GM12873 (cell line): Measurements from ENCODE around the gene LPIN3.

ENCODE experiments used
- TF ChIP-seq, protein P1 (sequence below): IDR thresholded peaks from 2 replicates; pipeline ENCODE4 v1.5.1; 2012; ENCODE audit warnings: low read depth, mild to moderate bottlenecking, moderate library complexity, low read length, control low read depth; ENCODE audit not compliant: insufficient read depth; ENCODE audit errors: missing control alignments

Gene LPIN3

GRCh38 chr20:41403604-41404003 lies 63.0 kb downstream of the LPIN3 start:
- TF ChIP-seq, protein P1, sequence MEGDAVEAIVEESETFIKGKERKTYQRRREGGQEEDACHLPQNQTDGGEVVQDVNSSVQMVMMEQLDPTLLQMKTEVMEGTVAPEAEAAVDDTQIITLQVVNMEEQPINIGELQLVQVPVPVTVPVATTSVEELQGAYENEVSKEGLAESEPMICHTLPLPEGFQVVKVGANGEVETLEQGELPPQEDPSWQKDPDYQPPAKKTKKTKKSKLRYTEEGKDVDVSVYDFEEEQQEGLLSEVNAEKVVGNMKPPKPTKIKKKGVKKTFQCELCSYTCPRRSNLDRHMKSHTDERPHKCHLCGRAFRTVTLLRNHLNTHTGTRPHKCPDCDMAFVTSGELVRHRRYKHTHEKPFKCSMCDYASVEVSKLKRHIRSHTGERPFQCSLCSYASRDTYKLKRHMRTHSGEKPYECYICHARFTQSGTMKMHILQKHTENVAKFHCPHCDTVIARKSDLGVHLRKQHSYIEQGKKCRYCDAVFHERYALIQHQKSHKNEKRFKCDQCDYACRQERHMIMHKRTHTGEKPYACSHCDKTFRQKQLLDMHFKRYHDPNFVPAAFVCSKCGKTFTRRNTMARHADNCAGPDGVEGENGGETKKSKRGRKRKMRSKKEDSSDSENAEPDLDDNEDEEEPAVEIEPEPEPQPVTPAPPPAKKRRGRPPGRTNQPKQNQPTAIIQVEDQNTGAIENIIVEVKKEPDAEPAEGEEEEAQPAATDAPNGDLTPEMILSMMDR: no peak

DNA sequence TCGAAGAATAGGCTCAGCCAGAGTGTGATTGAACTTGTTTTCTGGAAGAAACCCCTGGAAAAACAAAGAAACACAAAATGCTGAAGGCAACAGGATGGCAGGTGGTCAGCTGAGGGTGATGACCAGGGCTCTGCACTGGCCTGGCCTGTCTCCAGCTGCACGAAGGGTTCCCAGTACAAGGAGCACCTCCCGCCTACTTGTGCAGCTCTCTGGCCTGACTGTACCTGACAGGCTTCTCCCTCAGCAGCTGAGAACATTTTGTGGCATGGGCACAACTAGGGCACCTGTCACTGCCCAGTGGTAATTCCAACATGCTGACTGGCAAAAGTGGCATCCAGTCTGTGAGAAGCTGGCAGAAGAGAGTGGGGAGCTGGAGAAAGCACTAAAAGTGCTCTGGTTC lies 64.8 kb downstream of the LPIN3 start:
- TF ChIP-seq, protein P1: no peak

- TF ChIP-seq, protein P1: no peak
These were observed 65.7 kb downstream of the LPIN3 start for GRCh38 chr20:41406353-41406752.

- TF ChIP-seq, protein P1: no peak
These were observed 66.3 kb downstream of the LPIN3 start for GRCh38 chr20:41406896-41407444.

GRCh38 chr20:41407607-41408006 lies 67.0 kb downstream of the LPIN3 start:
- TF ChIP-seq, protein P1: no peak

GRCh38 chr20:41408156-41408794 lies 67.7 kb downstream of the LPIN3 start:
- TF ChIP-seq, protein P1: no peak

DNA sequence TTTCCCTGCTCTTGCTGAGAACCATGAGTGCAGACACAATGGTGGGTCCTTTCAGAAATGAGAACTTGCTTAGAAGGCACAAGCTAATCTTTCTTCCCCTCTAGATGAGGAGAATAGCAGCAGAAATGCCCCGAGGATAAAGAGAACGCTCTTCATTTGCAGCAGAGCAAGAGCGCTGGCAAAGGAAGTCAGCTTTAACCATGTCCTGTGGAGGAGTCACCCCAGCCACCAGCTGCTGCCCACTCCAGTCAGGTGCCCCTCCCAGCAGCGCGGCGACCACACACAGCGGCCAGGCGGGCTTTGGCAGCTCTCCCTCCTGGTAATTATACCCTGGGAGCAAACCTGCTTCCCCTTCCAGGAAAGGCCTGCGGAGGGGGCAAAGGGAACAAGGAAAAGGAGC lies 68.4 kb downstream of the LPIN3 start:
- TF ChIP-seq, protein P1: no peak
